GM19395 (cell line): Measurements from ENCODE around the gene SLC22A23.

ENCODE experiments used
- ATAC-seq: cut with Tn5 transposase; IDR thresholded peaks from one replicate; pipeline ENCODE4 v1.9.1; 2021; ENCODE audit warnings: mild to moderate bottlenecking, moderate library complexity; ENCODE audit not compliant: unreplicated experiment

The SLC22A23 gene

DNA sequence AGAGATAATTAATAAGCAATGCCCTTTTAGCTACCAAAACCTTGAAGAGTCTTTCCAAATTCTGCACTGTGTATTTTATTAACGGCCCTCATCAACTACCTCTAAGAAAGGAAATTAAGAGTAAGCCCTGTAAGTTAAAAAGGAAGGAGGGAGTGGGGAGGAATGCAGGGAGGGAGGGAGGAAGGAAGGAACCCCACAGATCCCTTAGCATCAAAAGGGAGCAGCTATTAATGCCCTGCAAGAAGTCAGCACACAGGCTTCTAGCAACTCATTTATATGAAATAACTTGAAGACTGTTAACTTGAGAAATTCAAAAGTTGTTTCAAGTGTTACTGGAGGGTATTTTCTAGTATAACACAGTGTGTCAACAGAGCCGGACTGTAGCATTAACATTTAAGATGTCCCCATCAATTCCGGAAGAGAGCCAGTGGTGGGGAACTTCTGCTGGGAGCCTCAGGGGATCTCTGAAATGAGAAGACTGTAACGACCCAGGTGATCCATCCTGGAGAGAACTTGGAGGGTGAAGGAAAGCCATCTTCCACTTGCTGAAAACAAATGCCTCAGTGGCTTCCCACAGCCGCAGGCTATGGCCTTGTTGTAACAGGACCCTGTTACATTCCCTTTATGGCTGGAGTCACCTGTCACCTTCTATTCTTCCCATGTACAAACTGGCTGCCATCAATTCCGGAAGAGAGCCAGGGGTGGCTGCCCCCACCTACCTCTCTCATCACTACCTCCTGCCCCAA is 33.2 kb downstream of the SLC22A23 start:
- ATAC-seq, result no peak

GRCh38 chr6:3422435-3423070 is 34.3 kb downstream of the SLC22A23 start:
- no peak for ATAC-seq

GRCh38 chr6:3421791-3422434 is 34.9 kb downstream of the SLC22A23 start:
- ATAC-seq, result no peak

DNA sequence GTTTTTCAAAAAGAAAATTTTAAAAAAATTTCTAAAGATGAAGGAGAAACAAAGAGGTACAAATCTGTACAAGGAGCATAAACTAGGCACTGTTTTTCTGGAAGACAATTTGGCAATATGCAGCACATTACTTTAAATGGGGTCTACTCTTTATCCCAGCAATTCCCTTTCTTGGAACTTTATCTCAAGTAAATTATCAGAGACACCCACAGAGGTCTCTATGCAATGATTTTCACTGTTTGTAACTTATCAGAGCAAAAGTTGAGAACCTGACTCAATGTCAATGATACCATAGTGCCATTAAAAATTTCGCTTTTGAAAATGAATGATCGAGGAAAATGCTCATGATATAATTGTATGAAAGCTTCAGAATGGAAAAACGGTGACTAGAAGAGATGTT is 35.7 kb downstream of the SLC22A23 start:
- ATAC-seq, result no peak

DNA sequence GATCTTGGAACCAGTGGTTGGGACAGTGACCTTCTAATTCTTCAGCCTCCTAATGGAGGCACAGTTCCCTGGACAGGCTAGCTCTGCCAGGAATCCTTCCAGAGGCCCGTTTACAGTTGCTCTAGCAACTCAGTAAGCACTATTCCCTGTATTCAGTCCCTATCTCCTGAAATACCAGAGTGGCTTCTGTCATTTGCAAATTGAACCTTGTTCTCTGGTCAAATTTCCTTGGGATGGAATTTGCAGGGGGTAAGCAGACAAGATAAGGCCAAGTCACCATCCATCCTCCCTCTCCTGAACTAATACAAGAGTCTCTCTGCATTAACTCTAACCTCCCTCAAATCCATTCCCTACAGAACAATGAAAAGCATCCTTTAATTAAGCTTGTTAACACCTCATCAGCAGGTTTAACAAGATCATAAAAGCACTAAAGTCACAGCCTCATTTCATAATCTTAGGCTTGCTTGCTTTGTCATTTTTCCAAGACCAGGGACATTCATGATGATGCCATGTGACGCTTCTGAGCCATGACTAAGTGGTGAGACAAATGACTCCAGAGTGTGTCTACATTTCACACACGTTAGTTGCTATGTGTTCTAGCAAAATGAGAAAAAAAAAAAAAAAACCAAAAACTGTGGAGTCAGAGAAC is 37.1 kb downstream of the SLC22A23 start:
- ATAC-seq, result no peak

DNA sequence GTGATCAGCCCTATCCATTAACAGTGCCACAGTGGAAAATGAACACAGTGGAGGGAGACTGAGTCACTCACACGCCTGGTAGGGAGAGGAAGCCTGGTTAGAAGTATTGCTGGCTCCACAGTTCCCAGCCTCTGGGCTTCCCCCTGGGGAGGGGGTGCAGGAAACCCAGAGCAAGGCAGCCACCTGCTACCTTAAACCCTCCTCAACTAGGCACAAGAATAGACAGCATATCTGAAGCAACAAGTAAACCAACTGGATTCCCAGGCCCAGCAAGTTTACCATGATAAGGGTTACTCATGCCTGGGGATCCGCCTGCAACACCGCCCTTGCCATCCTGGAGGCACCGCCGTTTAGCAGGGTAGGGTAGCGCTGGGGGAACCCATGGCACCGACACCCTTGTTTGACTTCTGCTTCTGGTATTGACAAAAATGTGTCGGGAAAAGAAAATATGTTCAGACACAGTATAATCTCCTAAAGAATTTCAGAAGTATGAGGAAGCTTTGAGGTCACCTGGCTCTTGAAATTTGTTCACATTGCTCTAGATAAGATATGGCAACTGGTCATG is 38.3 kb downstream of the SLC22A23 start:
- ATAC-seq, result no peak

GRCh38 chr6:3417473-3417872 is 39.4 kb downstream of the SLC22A23 start:
- ATAC-seq, result no peak

- no peak for ATAC-seq
These were observed 41.4 kb downstream of the SLC22A23 start for GRCh38 chr6:3415490-3415889.

- ATAC-seq, result no peak
These were observed 41.8 kb downstream of the SLC22A23 start for GRCh38 chr6:3415082-3415453.

GRCh38 chr6:3414327-3415081 is 42.3 kb downstream of the SLC22A23 start:
- ATAC-seq, result no peak

DNA sequence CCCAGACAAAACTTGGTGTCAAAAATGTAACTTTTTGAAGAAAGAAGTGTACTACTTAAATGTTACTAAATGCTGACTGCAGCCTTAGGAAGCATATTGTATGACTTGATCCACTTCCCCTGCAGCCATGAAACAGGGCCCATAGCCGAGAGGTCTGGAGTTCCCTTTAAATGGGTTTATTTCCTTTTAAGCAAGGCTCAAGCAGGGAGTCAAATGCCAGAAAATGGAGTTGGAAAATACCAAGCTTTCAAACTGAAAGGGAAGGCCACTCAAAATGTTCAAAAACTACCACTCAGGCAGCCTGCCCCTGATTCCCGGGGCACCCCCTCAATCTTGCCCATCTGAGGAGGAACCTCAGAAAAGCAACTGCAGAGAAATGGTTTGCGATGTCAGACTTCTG is 43.3 kb downstream of the SLC22A23 start:
- no peak for ATAC-seq

- no peak for ATAC-seq
These were observed 43.9 kb downstream of the SLC22A23 start for GRCh38 chr6:3412779-3413500.

DNA sequence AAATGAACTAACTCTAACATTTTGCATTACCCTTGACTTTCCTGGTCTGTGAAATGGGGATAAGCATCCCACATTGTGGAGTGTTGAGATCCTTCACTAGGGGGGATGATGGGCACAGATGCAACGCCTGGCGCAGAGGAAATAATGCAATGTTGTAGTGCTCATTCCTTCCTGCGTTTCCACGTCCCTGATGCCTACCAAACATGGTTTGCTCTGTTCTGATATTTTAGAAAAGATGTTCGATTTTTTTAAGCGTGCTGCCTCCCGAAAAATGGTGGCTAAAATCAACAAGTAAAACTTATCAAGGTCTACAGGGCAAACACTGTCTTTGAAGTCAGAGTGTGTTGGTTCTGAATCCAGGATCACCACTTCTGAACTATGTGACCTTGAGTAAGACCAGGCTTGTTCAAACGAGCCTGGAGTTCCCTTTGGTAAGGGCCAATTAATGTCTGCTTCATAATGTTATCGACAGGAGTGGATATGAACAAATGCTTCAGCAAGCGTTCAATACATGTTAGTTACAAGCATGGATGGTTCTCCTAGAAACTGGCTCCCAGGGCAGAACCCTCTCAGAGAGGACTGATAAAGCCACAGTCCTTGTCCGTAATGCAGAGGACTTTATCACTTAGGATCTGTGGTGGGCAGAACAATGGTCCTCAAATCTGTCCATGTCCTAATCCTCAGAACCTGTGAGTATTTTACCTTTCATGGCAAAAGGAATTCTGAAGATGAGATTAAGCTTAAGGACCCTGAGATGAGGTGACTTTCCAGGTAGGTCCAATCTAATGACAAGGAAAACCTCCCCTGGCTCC is 44.7 kb downstream of the SLC22A23 start:
- ATAC-seq, result no peak

GRCh38 chr6:3410385-3411360 is 46.2 kb downstream of the SLC22A23 start:
- ATAC-seq, result no peak

DNA sequence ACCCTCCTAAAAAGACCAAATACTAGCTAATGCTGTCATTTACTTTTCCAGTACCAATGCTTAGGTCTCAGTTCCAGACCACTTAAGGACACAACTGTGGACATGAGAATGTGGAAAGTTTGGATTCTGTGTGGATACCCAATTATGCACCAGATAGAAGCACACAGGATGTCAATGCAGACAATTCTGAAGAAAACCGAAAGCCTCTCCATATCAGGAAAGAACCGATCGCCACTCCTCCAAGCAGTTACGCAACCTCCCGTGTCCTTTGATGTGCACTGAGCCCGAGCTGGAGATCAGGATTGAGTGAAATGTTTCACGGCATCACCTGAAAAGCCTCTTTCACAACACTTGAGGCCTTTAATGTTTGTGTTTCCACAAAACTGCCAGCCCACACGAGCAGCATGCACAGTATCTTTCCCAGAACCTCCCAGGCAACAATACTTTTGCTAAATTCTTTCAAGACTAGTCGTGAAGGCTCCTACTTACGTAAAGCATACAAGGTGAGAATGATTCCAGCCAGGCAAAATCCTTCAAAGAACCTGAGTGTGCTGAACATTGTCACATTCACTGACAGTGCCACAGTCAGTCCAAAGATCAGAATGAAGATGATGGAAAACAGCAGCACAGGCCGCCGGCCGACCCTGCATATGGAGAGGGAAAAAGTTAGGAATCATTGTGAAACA is 47.0 kb downstream of the SLC22A23 start:
- ATAC-seq, result no peak

DNA sequence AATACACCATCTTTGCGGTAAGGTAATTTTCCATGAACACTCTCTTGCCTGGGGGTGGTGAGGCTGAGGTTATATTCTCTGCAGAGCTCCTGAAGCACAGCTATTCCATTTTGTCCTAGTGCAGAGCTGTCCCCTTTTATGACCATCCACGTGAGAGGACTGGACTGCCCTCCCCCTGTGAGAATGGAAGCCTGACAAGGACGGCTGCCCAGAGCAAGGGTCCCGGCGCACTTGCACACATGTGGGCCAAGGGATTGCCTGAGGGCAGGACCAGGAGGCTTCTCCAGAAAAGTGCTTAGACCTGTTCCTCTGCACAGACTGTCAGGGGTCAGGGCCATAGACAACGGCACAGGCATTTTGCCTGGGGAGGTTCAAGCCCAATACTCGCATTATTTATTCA is 48.2 kb downstream of the SLC22A23 start:
- no peak for ATAC-seq

DNA sequence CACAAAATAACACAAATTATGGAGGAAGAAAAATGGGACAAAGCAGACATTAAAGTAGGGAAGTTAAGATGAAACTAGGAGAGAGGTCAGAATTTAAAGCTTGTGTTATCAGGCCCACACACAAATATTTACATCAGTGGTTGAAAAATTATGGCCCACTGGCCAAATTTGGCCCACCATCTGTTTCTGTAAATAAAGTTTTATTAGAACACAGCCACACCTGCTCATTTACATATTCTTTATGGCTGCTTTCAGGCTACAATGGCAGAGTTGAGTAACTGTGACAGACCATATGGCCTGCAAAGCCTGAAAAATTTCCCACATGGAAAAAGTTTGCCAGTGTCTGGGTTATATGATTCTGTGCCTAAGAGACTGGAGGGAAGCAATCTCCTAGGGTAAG is 49.0 kb downstream of the SLC22A23 start:
- ATAC-seq, result no peak
